Measurements from ENCODE around the gene OPCML. TPM values are rescaled to one million over a fixed set of nuclear protein-coding genes. Genes with fewer than 3 reads are reported as not detected.

Gene OPCML
- total RNA-seq, 1 experiment from 2014 or later, result 0.94 TPM

DNA sequence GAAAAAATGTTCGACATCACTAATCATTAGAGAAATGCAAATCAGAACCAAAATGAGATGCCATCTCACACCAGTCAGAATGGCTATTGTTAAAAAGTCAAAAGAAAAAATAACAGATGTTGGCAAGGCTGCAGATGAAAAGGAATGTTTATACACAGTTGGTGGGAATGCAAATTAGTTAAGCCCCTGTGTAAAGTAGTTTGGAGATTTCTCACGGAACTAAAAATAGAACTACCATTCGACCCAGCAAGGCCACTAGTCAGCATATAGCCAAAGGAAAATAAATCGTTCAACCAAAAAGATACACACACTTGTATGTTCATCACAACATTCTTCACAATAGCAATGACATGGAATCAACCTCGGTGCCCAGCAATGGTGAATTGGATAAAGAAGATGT, 503.2 kb downstream of the OPCML start:
- H4K8ac ChIP-seq (replicated peaks; ENCODE audit: insufficient read length, low read depth, low read length), result no peak overlapping the region
- H2BK15ac ChIP-seq (ENCODE audit: low read depth, low read length), result no peak overlapping the region
- H3K23ac ChIP-seq (ENCODE audit: insufficient read length, low read depth, low read length), result no peak overlapping the region
- H2BK12ac ChIP-seq (ENCODE audit: insufficient read length, low read depth, low read length), result no peak overlapping the region
- H2BK20ac ChIP-seq (ENCODE audit: low read depth, low read length, poor library complexity, severe bottlenecking), result no peak overlapping the region
- H3K9me3 ChIP-seq (ENCODE audit: control insufficient read depth, low read depth, low read length), result no peaks in the 10 kb centered on the region
- Mint-ChIP-seq H3K9me3 (no peaks in the 10 kb centered on the region; a peak in 1 of 5 replicates), H3K27ac (peak overlapping the region in 1 of 3 experiments; percentile 42; a peak in 2 of 7 replicates), H3K27me3 (ENCODE audit: low read depth) (peaks cover 22% of the 10 kb centered on the region), H3K36me3 (ENCODE audit: insufficient read depth in 1 of 3, low read depth in 3 of 3) (no peaks in the 10 kb centered on the region), H3K4me3 (no peak overlapping the region), H3K4me1 (peaks cover 20 to 22% of the 10 kb centered on the region in 2 experiments)
- H3K9ac ChIP-seq (ENCODE audit: extremely low read depth, insufficient read length, low read length), result no peak overlapping the region
- H4K20me1 ChIP-seq (ENCODE audit: control insufficient read depth, insufficient read depth, insufficient read length), result no peaks in the 10 kb centered on the region
- no peak overlapping the region for H2AFZ ChIP-seq (ENCODE audit: low read length)
- no peak overlapping the region for H2AK5ac ChIP-seq (ENCODE audit: insufficient read length, low read length)
- H2BK120ac ChIP-seq (ENCODE audit: low read depth, low read length, poor library complexity, severe bottlenecking), result no peak overlapping the region
- H3K4me2 ChIP-seq (ENCODE audit: insufficient read depth, insufficient read length, low read length), result no peak overlapping the region
- no peaks in the 10 kb centered on the region for H3K27me3 ChIP-seq (ENCODE audit: insufficient read depth, low read length)
- no peaks in the 10 kb centered on the region for H3K79me1 ChIP-seq (ENCODE audit: insufficient read depth, low read depth, low read length, poor library complexity, severe bottlenecking)
- TF ChIP-seq, protein P1, sequence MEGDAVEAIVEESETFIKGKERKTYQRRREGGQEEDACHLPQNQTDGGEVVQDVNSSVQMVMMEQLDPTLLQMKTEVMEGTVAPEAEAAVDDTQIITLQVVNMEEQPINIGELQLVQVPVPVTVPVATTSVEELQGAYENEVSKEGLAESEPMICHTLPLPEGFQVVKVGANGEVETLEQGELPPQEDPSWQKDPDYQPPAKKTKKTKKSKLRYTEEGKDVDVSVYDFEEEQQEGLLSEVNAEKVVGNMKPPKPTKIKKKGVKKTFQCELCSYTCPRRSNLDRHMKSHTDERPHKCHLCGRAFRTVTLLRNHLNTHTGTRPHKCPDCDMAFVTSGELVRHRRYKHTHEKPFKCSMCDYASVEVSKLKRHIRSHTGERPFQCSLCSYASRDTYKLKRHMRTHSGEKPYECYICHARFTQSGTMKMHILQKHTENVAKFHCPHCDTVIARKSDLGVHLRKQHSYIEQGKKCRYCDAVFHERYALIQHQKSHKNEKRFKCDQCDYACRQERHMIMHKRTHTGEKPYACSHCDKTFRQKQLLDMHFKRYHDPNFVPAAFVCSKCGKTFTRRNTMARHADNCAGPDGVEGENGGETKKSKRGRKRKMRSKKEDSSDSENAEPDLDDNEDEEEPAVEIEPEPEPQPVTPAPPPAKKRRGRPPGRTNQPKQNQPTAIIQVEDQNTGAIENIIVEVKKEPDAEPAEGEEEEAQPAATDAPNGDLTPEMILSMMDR (conservative IDR thresholded peaks at IDR 0.05), result no peak
- no peaks in the 10 kb centered on the region for H3K23me2 ChIP-seq (ENCODE audit: insufficient read length, low read depth, low read length, poor library complexity, severe bottlenecking)
- no CpG with 5 or more reads among the region's 5 CpGs for WGBS (ENCODE audit: extremely low coverage, insufficient read length, low lambda C conversion rate)
- H3K4me1 ChIP-seq (ENCODE audit: insufficient read depth, low read length), result peaks cover 4% of the 10 kb centered on the region; the same call in 1 of the 2 replicates
- H3K14ac ChIP-seq (ENCODE audit: insufficient read depth, low read length), result no peak overlapping the region
- H4K91ac ChIP-seq (ENCODE audit: insufficient read length, low read depth, low read length), result no peak overlapping the region
- no peak for DNase-seq
- H3T11ph ChIP-seq (ENCODE audit: low read length), result no peak overlapping the region
- H3K79me2 ChIP-seq (ENCODE audit: insufficient read depth, low read length), result no peaks in the 10 kb centered on the region
- H2BK5ac ChIP-seq (ENCODE audit: insufficient read length, low read length), result no peak overlapping the region
- no peak overlapping the region for H3K27ac ChIP-seq (ENCODE audit: insufficient read length, low read depth, low read length)
- no peak overlapping the region for H3K18ac ChIP-seq (ENCODE audit: insufficient read length, low read depth, low read length)
- H3K4ac ChIP-seq (ENCODE audit: low read depth, low read length), result no peak overlapping the region
- H3K56ac ChIP-seq (ENCODE audit: insufficient read length, low read depth, low read length), result no peak overlapping the region
- H4K5ac ChIP-seq (ENCODE audit: insufficient read length, low read depth, low read length), result no peak overlapping the region

Data from H9 (cell line).